LNCaP clone FGC (cell line): ENCODE measurements around the gene FJX1.

Experiments
- DNase-seq: peaks from one replicate; pipeline ENCODE4 v3.0.0-alpha.2; 2011; ENCODE audit warnings: low read depth
- H3K4me3 ChIP-seq: 2 replicates; pipeline ENCODE4 v1.5.1; 2011; ENCODE audit warnings: mild to moderate bottlenecking, low read depth, low read length, control low read depth
- CTCF ChIP-seq: IDR thresholded peaks from 2 replicates; pipeline ENCODE4 v1.5.1; 2012; ENCODE audit warnings: mild to moderate bottlenecking; ENCODE audit not compliant: control insufficient read depth, insufficient read depth; ENCODE audit errors: extremely low read depth

FJX1 gene

GRCh38 chr11:35629914-35630313 is 11.7 kb downstream of the FJX1 start:
- TF ChIP-seq CTCF: no peak
- H3K4me3 ChIP-seq: no peak overlapping the region
- DNase-seq: no peak

- no peak for DNase-seq
- TF ChIP-seq CTCF: no peak
- H3K4me3 ChIP-seq: no peak overlapping the region
These were observed 13.6 kb downstream of the FJX1 start for GRCh38 chr11:35631891-35632290.

DNA sequence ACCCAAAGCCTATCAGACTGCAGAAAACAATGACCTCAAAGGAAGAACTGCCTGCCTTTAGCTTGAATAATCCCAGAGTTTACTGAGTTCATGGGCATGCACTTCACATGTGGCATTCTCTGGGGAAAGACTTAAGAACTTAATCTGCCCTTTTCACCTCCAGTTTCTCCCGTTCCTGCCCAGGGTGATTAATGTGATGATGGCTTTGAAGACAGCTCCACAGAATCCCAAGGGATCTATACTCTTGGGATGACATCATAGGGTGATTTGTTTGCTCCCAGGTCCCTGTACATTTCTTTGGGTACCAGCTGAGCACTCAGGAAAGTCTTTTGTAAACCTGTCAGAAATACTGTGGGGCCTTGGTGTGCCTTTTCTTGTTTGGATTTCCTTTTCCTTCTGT is 14.0 kb downstream of the FJX1 start:
- DNase-seq: no peak
- no peak overlapping the region for H3K4me3 ChIP-seq
- no peak for TF ChIP-seq CTCF

DNA sequence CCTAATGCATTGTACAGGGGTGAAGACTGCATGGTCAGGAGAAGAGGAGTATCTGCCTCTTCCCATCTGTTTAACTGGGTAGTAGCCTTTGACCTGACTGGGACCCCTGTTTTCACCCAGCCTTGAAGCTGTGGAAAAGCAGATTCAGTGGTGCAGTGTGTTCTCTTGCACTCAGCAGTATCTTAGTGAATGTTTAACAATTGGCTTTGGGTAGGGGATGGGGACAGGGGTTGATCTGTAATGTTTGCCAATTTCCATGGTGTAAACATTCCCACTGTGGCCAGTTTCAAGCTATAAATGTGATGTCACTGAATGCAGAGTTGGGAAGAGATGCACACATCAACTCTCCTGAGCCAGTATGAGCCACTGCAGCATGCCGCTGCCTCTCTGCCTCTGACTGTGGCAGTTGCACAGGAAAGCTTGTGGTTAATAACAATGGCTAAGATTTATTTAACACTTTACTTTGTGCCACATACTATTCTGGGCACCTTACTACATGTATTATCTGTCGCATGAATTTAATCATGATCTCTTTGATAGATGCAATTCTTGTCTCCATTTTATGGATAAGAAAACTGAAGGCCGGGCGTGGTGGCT is 15.7 kb downstream of the FJX1 start:
- H3K4me3 ChIP-seq: no peak overlapping the region
- no peak for DNase-seq
- no peak for TF ChIP-seq CTCF

DNA sequence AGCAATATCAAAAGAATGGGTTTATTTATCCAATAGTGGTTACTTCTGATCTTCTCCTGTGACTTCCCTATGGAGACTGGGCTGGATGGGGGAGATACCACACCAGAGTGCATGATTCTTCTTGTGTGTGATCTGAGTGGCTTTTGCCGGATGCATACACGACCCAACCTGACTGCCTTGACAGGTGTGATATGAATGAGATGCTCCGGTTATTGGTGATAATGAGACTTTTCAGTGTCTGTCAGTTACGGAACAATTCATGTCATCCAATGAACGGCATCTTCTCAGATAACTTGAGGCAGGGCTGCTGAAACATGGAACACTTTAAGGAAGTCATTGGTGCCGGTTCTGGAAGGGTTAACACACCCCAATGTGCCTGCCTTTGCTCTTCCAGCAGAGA is 17.7 kb downstream of the FJX1 start:
- DNase-seq: no peak
- H3K4me3 ChIP-seq: no peak overlapping the region
- no peak for TF ChIP-seq CTCF

GRCh38 chr11:35639591-35640179 is 21.4 kb downstream of the FJX1 start:
- no peak for DNase-seq
- TF ChIP-seq CTCF: no peak
- H3K4me3 ChIP-seq: no peak overlapping the region

DNA sequence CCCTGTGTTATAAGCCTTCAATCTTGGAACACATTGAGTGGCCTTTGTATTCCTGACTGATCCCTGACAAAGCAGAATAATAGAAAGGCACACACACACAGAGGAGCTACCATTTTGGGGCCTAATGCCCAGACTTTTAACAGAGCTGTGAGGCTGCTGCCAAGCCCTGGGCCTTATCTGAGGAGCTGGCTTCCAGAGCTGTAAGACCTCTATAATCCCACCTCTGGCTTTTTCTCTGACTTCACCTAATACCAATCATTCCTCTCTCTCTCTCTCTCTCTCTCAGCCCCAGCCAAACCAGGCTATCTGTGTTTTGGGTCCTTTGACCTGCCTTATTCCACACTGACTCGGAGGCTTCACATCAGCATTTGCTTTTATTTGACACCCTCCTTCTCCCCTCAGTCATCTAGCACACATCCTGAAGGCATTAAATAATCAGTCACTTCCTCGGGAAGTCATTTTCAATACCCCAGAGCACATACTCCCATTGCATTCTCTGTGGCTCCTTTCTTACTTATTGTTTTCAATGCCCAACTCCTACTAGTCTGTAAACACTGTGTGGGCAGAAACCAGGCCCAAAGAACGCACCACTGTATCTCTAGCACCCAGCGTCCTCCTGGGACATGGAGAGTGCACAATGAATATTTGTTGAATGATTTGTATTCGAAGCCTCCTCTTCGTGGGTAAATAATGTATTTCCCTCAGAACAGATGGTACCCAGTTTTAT is 23.1 kb downstream of the FJX1 start:
- DNase-seq: no peak
- no peak overlapping the region for H3K4me3 ChIP-seq
- TF ChIP-seq CTCF: no peak
